Aorta (tissue), 5 donors: Measurements from ENCODE around the gene RPS6KA2. TPM values are rescaled to one million over a fixed set of nuclear protein-coding genes. Genes with fewer than 3 reads are reported as not detected.
A peak's percentile ranks its signal among the peaks of the same experiment; 100 is the strongest.
"Not testable (repeated sequence)": the region's sequence is repeated elsewhere in the genome, so short reads cannot be mapped to it uniquely, and the experiment has no call there.

Source experiments
- ATAC-seq: fragments of 200-7000 bp; cut with Tn5 transposase; one replicate; pipeline ENCODE4 v1.9.1; 2022; ENCODE audit warnings: moderate library complexity; ENCODE audit not compliant: low FRiP score
- DNase-seq, 2 donors: peaks; one replicate each; pipeline ENCODE4 v3.0.0-alpha.2; 2020
- H3K27ac ChIP-seq, 2 donors: one replicate each; pipeline ENCODE4 v1.5.1; 2013; ENCODE audit warnings: low read length in 2 of 2, mild to moderate bottlenecking in 2 of 2, moderate library complexity in 2 of 2, control low read depth in 1 of 2, inconsistent platforms in 1 of 2, low read depth in 1 of 2
- H3K27me3 ChIP-seq, 2 donors: one replicate each; pipeline ENCODE4 v1.6.1; 2013; ENCODE audit warnings: control low read depth in 1 of 2, low read length in 1 of 2, mild to moderate bottlenecking in 1 of 2, moderate library complexity in 1 of 2; ENCODE audit not compliant: insufficient read depth in 2 of 2, control insufficient read depth in 1 of 2
- H3K36me3 ChIP-seq, 2 donors: one replicate each; pipeline ENCODE4 v1.6.1; 2013; ENCODE audit warnings: control low read depth in 1 of 2, low read length in 1 of 2, mild to moderate bottlenecking in 1 of 2; ENCODE audit not compliant: insufficient read depth in 2 of 2, control insufficient read depth in 1 of 2
- H3K4me1 ChIP-seq, 2 donors: one replicate each; pipeline ENCODE4 v1.6.1; 2013; ENCODE audit warnings: low read length in 2 of 2, control low read depth in 1 of 2, mild to moderate bottlenecking in 1 of 2, moderate library complexity in 1 of 2; ENCODE audit not compliant: insufficient read depth in 2 of 2, control insufficient read depth in 1 of 2
- H3K4me3 ChIP-seq, 2 donors: one replicate each; pipeline ENCODE4 v1.5.1; 2013; ENCODE audit warnings: low read length in 2 of 2, control low read depth in 1 of 2, mild to moderate bottlenecking in 1 of 2
- H3K9me3 ChIP-seq: one replicate; pipeline ENCODE4 v1.6.1; 2013; ENCODE audit warnings: mild to moderate bottlenecking, low read length; ENCODE audit not compliant: control insufficient read depth
- WGBS, 2 donors: extraction: QIAGEN DNeasy Blood & Tissue Kit; methylation state at CpG; one replicate each; pipeline ENCODE4 v1.1.7; 2013; 5-methylcytosine and 5-hydroxymethylcytosine counted together
- intact Hi-C, 2 donors: fragments of 100-400 bp; cut with DNase I; formaldehyde crosslinking; loops; one replicate each; pipeline versions ENCODE4 v1.14.2 to v1.15.0; 2022
- polyA plus RNA-seq, 2 donors: library from polyadenylated mRNA; stranded (reverse); fragments of 200-250 nt; gene quantifications; one replicate each; pipeline ENCODE4 v1.2.3, GENCODE V29; 2013
- total RNA-seq, 2 donors: library from RNA; stranded (reverse); fragmentation: NEBNext Ultra II Directional; extraction: Animal tissue kit (Norgen Biotek cat#: 25700); gene quantifications; one replicate each; pipeline ENCODE4 v1.2.1, GENCODE V29; 2021
- donor health status: healthy with polysubstance abuse.
- donor health status: Bipolar disorder and iron deficiency.
- donor health status: DM: no; HTN: no; CAD: no.
- donor health status: DM: no; HTN: no; CAD: no.
- donor health status: DM: yes; HTN: yes; CAD: no.

The RPS6KA2 gene
- total and polyA plus RNA-seq, 4 donors = 24.5 to 52.7 (median 37.3) TPM

DNA sequence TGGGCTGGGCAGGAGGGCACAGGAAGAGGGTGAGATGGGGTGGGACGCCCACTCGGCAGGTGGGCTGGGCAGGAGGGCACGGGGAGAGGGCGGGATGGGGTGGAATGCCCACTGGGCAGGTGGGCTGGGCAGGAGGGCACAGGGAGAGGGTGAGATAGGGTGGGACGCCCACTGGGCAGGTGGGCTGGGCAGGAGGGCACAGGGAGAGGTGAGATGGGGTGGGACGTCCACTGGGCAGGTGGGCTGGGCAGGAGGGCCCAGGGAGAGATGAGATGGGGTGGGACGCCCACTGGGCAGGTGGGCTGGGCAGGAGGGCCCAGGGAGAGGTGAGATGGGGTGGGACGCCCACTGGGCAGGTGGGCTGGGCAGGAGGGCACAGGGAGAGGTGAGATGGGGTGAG lies 45.2 kb downstream of the RPS6KA2 start:
- ATAC-seq, H3K27me3 ChIP-seq, H3K36me3 ChIP-seq, H3K4me3 ChIP-seq, DNase-seq, H3K27ac ChIP-seq, H3K9me3 ChIP-seq, intact Hi-C loops, H3K4me1 ChIP-seq: not testable (repeated sequence)
- 97 to 98% methylated on average over 8 of the region's 8 CpGs for WGBS, 2 donors

GRCh38 chr6:166581091-166581511 lies 46.0 kb downstream of the RPS6KA2 start:
- H3K4me3 ChIP-seq = no peak overlapping the region
- H3K27me3 ChIP-seq = no peaks in the 10 kb centered on the region
- no peak overlapping the region for H3K27ac ChIP-seq
- ATAC-seq (no peak), DNase-seq (no peak)
- 92 to 99% methylated on average over 11 of the region's 11 CpGs for WGBS, 2 donors
- intact Hi-C loops = no loop called here
- no peaks in the 10 kb centered on the region for H3K36me3 ChIP-seq
- H3K4me1 ChIP-seq = no peaks in the 10 kb centered on the region
- H3K9me3 ChIP-seq = no peaks in the 10 kb centered on the region

GRCh38 chr6:166580076-166581050 lies 46.7 kb downstream of the RPS6KA2 start:
- DNase-seq (no peak), ATAC-seq (peak; percentile 27)
- Histone ChIP-seq H3K4me1 (no peaks in the 10 kb centered on the region), H3K27me3 (no peaks in the 10 kb centered on the region), H3K4me3 (no peak overlapping the region), H3K27ac (no peak overlapping the region), H3K36me3 (no peaks in the 10 kb centered on the region), H3K9me3 (no peaks in the 10 kb centered on the region)
- 93 to 95% methylated on average over 17 of the region's 17 CpGs for WGBS, 2 donors
- intact Hi-C loops = no loop called here

DNA sequence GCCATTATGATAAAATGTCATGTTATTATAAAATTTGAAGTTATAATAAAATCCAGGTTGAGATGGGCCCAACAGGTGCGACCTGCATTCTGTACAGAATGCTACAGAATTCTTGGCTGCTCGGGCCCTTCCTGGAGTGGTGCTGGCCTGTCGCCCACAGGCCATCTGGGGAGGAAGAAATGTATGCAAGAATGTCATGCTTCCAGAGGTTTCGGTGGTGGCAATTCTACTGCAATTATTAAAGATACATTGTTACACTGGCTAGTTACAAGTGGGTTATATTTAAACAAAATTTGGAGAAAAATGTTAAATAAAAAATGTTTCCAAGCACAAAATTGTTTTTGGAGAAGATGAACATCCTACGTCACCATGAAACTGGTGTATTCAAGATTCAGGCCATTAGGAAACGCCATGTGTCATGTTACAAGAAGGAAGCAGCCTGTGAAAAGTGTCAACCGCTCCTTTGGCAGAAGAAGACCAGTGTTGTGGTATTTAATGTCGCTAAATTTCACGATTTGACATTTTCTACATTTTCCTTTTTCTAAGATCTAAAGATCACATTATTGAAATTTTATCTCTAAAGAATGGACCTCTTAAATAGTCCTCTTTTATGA lies 47.7 kb downstream of the RPS6KA2 start:
- no peaks in the 10 kb centered on the region for H3K9me3 ChIP-seq

GRCh38 chr6:166578536-166579236 lies 48.4 kb downstream of the RPS6KA2 start:
- no peak overlapping the region for H3K4me3 ChIP-seq
- no peaks in the 10 kb centered on the region for H3K4me1 ChIP-seq
- ATAC-seq (no peak), DNase-seq (no peak)
- WGBS, 2 donors = 96 to 97% methylated on average over 15 of the region's 15 CpGs
- H3K9me3 ChIP-seq = no peaks in the 10 kb centered on the region
- no peak overlapping the region for H3K27ac ChIP-seq
- H3K27me3 ChIP-seq = no peaks in the 10 kb centered on the region
- intact Hi-C loops = no loop called here
- H3K36me3 ChIP-seq = no peaks in the 10 kb centered on the region

More for the DNA sequence above, 47.7 kb downstream of the RPS6KA2 start:
- H3K27ac ChIP-seq = no peak overlapping the region
- intact Hi-C loops = no loop called here
- H3K36me3 ChIP-seq = no peaks in the 10 kb centered on the region
- no peaks in the 10 kb centered on the region for H3K4me1 ChIP-seq
- ATAC-seq (no peak), DNase-seq (no peak)
- no peak overlapping the region for H3K4me3 ChIP-seq
- no peaks in the 10 kb centered on the region for H3K27me3 ChIP-seq
- WGBS, 2 donors = 86% methylated on average over 9 of the region's 9 CpGs

GRCh38 chr6:166575205-166575604 lies 51.8 kb downstream of the RPS6KA2 start:
- Histone ChIP-seq H3K9me3 (no peaks in the 10 kb centered on the region), H3K4me1 (no peaks in the 10 kb centered on the region), H3K4me3 (no peak overlapping the region), H3K36me3 (no peaks in the 10 kb centered on the region), H3K27me3 (no peaks in the 10 kb centered on the region), H3K27ac (no peak overlapping the region)
- peak in 1 of 2 donors; percentile 62 for DNase-seq
- intact Hi-C loops = no loop called here
- peak; percentile 86 for ATAC-seq
- WGBS, 2 donors = 29 to 42% methylated on average over 11 of the region's 11 CpGs

DNA sequence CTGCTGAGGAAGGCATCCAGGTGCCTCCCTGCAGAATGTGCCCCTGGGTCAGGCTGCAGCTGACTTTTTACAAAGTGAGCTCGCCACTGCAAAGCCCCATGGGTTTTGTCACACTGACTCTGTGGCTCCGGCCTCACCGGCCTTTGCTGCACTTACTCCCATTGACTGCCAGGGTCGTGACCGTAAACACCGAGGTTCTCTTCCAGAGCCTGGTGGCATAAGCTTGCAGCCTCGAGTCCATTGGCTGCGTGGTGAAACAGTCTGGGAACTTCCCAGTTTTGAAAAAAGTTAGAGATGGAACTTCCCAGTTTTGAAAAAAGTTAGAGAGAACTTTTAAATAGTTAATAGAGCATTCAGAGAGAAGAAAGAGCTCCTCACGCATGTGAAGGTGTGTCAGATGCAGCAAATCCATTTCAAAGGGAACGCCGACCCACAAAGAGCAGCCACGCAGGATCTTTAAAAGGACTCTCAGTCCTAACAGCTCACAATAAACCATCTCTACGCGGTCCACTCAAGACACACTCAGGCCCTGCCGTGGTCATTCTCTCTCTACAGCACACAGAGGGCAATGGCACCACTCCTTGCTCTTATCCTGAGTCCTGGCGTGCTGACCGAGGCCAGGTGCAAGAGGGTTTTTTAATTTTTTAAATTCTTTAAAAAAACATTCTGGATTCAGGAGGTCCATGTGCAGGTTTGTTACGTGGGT lies 53.4 kb downstream of the RPS6KA2 start:
- H3K4me3 ChIP-seq = no peak overlapping the region
- DNase-seq (no peak), ATAC-seq (no peak)
- WGBS, 2 donors = 90 to 91% methylated on average over 18 of the region's 18 CpGs
- H3K9me3 ChIP-seq = no peaks in the 10 kb centered on the region
- no peak overlapping the region for H3K27ac ChIP-seq
- no peaks in the 10 kb centered on the region for H3K4me1 ChIP-seq
- no peaks in the 10 kb centered on the region for H3K36me3 ChIP-seq
- intact Hi-C loops = no loop called here
- H3K27me3 ChIP-seq = no peaks in the 10 kb centered on the region
